Bone marrow (tissue), 2 donors: ENCODE results near the gene IPO13.
A peak's percentile ranks its signal among the peaks of the same experiment; 100 is the strongest.

Source experiments
- DNase-seq, 2 donors: peaks; one replicate each; lab custom pipeline; 2025; lab: John Stamatoyannopoulos, UW

Gene IPO13

DNA sequence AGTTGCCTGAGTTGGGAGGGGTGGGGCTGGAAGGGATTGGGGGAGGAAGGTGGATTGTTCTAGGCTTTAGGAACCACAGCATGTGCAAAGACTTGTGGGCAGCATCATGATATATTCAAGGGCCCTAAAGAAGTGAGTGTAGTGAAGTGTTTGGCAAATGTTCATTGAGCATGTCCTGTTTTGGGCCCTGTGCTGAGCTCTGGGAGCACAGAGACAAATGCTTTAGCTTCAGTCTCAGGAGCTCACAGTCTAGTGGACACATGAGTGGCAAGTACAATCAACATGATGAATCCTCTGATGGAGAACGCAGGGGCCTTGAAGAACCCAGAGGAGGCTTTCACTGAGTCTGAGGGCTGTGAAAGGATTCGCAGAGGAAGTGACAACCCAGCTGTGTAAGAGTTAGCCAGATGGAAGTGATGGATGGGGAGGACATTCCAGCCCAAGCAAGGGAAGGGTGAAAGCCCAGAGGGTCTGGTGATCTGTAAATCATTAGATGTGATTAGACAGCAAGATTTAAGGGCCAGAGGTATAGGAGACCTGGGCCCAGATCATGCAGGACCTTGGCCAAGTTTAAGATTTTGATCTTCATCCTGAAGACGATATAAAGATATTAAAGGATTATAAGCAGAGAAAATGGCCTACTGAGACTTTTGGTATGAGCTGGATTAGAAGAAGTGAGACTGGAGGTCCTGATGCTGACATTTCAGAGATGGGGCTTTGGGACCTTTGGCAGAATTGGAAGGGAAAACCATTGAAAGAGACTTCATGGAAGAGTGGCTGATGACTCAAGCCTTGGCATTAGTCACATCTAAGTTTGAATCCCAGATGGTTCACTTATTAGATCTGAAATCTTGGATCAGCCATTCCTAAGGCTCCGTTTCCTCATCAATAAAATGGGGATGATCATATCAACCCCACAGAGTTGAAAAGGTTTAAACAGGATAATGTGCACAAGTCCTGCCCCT, 4.6 kb downstream of the IPO13 start:
- no peak for DNase-seq

DNA sequence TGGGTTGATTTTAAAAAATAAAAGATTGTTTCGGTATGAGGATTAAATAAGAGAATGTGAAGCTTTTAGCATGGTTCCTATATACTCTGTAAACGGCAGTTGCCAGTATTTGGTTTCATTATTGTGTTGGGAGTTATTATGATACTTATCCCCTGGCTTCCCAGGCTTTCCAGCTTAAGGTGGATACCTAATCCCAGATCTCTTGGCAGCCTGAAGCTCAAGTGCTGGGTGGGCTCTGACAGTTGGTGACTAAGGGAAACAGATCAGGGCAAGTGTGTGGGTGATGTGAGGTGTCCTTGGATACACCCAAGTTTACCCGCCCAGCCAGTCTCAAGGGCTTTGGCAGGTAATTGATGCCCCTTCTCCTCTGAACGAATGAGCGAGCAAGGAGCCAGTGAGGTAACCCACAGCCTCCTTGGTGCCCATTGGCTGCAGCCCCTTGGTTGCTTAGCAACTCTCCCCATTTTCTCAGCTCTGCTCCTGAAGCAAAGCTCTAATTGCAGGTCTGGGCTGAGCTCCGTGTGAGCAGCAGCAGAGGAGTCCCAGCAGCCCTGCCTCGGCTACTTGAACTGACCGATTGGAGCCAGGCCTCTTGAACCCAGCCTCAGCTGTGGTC, 6.1 kb downstream of the IPO13 start:
- no peak for DNase-seq

DNA sequence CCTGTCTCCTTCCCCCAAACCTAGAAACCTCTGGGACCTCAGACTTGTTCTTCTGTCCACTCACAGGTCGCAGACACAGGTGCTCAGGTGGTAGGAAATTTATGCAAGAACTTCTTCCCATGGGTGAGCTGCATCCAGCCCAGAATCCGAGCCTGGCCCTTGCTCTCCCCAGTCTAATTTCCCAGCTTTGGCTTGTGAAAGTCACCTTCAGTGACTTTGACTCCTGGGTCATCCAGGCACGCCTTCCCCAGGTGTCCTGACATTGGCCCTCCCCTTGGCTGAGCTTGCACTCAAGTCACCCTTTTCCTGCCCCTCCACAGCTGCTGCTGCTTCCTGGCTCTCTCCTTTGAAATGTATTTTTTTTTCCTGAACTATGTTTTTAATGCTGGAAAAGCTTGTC, 6.6 kb downstream of the IPO13 start:
- no peak for DNase-seq

DNA sequence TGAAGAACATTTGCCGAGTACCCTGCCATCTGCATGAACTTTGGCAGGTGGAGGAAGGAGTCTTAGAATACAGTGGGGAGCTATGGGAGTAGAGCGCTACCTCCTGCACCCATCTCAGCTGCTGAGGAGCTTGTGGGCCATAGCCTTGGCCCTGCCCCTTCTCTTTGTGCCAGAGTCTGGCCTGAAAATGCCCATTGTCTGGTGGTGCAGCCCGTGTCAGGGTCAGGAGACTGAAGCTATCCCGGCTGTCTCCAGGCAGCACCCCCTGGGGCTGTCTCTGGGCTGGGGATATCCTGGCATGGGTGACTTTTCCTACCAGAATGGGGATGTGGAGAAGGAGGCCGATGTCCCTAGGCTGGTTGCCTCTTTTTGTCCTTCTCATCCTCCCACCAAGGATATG, 7.3 kb downstream of the IPO13 start:
- DNase-seq, result no peak

DNA sequence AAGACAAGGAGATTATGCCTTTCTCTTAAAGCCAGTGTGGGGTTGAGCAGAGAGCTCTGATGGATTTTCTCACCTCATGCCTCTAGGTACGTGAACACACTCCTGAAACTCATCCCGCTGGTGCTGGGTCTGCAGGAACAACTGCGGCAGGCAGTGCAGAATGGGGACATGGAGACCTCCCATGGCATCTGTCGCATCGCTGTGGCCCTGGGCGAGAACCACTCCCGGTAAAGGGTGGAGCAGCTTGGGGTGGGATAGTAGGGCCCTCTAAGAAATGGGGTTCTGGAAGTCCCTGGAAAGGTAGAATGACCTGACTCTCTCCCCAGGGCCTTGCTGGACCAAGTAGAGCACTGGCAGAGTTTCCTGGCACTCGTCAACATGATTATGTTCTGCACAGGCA, 9.5 kb downstream of the IPO13 start:
- DNase-seq, result no peak

DNA sequence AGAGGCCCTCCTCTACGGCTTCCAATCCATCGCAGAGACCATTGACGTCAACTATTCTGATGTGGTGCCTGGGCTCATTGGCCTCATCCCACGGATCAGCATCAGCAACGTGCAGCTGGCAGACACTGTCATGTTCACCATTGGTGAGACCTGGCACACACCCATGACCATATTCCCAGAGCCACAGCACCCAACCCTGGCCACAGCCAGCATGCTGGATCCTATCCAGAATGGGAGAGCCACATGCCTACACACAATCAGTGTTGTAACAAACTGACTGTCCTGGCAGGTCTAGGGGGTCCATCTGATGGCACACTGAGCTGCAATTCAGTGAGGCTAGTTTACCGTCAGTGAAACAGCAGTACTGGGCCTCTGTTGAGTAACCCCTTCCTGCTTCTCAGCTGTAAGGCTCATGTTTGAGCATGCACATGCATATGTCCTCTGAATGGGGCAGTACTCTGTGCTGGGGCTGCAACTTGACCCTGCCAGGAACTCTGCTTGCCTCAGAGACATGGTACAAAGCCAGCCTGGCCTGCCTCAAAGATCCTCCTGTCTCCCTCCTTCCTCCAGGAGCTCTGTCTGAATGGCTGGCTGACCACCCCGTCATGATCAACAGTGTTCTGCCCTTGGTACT, 10.8 kb downstream of the IPO13 start:
- no peak for DNase-seq

DNA sequence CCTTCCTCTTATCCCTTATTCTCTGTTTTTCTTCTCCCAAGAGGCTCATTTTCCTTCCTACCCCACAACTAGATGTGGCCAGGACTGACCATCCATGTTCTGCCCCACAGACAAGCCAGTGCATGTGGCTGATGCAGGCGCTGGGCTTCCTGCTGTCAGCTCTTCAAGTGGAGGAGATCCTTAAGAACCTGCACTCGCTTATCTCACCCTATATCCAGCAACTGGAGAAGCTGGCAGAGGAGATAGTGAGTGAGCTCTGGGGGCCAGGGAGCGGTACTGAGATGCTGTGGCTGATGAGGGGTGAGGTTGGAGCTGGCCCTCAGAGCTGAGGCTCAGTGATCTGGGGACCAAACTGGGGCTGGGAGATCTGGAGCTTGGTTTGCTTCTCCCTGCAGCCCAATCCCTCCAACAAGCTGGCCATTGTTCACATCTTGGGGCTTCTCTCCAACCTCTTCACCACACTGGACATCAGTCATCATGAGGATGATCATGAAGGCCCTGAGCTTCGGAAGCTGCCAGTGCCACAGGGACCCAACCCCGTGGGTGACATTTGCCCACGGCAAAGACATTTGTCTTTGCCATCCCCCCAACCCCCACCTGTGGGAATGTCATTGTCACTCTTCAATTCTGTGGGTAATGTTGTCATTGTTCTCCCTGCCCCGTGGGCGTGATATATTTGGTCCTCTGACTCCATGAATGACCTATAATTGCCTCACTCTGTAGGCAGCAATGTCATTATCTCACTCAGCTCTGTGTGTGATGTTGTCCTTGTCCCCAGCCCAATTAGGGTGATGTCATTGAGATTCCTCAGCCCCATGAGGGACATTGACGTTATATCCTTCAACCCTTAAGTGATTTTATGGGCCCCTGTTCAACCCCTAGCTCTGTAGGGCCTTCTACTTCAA, 11.9 kb downstream of the IPO13 start:
- DNase-seq, result no peak

DNA sequence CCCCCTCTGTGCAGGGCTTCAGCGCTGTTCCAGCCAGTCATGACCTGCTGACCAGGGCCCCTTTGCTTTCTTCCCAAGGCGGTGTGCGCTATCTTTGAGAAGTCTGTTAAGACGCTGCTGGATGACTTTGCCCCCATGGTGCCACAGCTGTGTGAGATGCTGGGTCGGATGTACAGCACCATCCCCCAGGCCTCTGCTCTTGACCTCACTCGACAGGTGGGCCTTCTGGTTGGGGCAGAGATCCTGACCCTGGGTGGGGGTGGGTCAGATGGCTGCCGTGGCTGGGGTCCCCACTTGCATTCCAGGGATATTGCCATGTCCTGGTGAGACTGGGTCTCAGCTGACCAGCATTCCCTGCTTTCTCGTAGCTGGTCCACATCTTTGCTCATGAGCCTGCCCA, 14.0 kb downstream of the IPO13 start:
- DNase-seq, result no peak

DNA sequence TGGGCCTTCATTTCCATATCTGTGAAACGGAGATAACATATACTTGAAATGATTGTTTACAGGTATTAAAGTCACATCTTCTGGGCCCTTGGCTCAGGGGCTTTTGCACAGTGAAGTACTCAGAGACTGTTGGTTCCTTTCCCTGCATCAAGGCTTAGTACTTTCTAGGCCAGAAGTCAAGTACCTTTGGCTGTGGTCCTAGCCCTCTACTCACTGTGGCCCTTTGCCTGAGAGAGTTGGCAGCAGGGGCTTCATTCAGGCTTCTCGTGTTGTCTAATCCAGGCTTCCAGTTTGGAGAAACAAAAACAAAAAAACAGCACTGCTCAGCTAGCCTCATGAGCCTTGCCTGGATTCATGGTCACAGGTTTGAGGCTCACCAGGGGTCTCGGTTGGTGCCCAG, 14.9 kb downstream of the IPO13 start:
- DNase-seq, result no peak

DNA sequence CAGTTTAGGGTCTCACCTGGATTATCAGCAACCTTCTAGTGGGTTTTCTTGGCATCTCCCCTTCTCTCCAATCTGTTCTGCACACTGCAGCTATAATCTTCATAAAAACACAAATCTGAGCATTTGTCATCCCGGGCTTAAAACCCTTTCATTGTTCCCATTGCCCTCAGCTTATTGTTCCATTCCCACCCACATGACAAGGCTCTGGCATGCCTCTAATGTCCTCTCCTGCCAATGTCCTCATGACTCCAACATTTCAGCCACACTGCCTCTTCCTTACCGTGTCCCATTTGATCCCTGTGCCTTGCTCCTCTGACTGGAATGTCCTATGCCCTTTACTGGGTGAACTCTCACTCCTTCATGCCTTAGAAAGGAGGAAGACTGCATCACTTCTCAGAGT, 15.6 kb downstream of the IPO13 start:
- no peak for DNase-seq

DNA sequence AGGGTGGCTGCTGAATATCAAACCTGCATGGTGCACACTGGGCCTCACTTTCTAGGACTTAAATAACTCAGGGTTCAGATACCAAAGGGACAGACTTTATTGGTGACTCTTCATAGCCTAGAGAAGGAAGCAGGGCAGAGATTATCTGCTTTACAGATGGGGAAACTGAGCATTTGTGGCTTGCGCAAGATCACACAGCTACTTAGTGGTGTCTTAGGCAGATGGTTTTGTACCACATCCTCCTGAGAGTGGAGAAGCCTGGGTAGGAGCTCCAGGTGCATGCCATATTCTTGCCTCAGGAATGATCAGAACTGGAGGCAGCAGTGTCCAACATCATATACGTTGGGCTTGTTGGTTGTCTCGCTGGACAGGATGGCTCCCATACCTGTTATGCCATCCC, 16.3 kb downstream of the IPO13 start:
- no peak for DNase-seq

DNA sequence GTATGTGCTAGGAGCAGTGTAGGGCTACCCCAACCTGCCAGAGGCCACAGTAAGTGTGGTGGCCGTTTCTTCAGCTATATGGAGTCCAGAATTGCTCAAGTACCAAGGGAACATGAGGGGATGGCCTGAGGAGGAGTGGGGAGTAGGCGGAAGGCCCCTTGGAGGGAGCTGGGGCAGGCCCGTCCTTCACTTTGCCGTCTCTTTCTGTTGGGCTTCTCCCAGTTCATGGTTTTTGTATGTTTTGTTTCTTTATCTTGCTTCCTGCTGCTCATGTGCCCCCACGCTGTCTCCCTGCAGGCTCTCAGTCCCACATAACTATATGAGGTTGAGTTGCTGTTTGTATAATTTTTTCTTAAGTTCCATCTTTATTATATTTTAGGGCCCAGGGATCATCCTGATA, 17.1 kb downstream of the IPO13 start:
- DNase-seq, result no peak

DNA sequence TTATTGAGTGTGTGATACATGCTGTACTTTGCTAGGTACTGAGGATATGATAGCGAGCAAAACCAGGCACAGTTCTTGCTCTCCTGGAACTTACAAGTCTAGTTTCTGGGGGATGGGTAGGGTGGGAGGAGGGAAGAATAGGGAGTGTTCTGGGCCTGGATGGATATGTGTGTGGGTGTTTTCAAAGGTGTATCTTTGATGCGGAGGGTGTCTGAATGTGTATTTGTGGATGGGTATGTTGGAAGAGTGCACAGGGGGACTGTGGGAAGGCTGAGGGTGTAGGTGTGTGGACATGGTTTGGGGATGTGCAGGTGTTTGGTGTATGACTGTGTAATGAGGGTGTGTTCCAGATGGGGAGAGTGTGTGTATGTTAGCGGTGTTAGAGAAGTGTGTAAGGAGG, 18.6 kb downstream of the IPO13 start:
- no peak for DNase-seq

DNA sequence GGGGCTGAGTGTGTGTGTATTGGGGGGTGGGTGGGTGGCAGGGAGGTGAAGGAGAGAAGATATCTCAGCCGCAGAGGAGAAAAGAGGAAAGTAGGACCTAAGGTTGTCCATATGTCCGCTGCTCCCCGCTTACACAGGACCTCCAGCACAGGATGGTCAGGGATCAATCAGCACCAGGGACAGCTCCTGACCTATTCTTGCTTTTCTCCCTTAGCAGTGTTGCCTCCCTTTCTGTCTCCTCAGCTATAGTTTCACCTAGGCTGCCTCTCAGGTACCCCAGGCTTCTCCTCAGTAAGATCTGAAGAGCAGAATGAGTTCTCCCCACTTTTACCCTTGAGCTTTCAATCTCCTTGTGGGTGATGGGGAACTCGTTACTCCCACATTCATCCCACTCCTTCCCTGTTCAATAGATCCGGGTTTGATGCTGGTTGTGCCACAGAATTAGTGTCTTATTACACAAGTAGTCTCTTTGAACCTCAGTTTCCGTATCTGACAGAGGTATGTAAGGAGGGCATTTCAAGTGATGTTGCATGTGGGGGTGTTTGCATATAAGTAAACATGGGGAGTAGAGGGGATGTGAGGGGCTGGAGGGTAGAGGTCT, 21.7 kb downstream of the IPO13 start:
- no peak for DNase-seq

DNA sequence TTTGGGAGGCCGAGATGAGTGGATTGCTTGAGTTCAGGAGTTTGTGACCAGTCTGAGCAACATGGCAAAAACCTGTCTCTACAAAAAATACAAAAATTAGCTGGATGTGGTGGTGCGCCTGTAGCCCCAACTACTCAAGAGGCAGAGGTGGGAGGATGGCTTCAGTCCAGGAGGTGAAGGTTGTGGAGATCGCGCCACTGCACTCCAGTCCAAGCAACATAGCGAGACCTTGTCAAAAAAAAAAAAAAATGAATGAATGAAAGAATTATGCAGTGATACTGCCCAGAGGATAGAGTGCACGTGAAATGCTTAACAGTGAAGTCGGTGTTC, 22.6 kb downstream of the IPO13 start:
- DNase-seq, result no peak

DNA sequence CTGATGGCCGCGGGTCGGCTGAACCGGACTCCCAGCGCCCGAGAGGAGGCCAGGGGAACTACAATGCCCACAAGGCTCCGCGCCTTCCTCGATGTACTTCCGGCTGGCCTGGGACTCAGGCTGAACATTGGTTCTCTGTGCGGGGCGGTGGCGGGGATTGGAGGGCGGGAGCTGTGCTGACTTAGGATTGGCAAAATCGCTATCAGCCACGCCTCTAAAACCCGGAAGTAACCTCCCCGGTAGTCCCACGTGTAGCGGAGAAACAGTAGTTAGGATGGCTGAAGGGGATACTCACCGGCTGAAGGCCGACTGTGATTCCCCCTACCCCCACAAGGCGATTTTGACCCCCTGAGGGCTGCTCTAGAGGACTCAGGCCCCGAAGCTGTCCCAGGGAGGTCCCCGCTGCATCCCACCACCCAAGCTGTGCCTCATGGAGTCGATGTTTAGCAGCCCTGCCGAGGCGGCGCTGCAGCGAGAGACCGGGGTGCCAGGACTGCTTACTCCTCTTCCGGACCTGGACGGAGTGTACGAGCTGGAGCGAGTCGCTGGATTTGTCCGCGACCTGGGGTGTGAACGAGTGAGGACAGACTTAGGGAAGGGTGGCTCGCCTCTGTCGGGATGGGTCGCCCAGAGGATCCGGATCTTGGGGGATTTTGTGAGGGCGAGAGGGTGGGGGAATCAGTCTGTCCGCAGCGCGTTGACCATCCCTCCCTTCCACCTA, 23.2 kb downstream of the IPO13 start, which contains the start of gene DPH2:
Gene DPH2, plus strand, starts transcription at position 265 of the 721 bp plus-strand sequence. Its CDS starts 166 bp downstream, at position 431.
- DNase-seq, result peak; percentile 73 to 95

DNA sequence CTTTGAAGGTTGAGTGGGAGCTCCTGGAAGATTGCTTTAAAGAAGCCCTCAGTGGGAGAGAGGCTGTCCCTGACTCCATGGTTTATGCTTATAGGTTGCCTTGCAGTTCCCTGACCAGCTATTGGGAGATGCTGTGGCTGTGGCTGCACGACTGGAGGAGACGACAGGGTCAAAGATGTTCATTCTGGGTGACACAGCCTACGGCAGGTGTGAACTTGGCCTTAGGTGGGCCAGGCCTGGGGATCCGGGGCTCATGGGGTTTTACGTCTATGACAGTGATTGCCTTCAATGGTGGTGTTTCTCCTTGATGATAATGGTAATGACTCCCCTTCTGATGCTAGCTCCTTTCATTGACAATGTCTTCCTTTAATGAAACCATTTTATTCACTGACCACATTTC, 23.8 kb downstream of the IPO13 start:
- DNase-seq, result no peak

DNA sequence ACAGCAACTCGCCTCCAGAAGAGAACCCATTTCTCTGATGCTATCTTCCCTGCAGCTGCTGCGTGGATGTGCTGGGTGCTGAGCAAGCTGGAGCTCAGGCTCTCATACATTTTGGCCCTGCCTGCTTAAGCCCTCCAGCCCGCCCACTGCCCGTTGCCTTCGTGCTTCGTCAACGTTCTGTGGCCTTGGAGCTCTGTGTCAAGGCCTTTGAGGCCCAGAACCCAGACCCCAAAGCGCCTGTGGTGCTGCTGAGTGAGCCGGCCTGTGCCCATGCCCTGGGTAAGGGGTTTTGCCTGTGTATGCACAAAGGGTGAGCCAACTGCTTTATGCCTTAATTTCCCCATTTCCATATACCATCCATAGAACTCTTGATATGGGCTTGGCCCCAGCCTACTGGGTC, 24.2 kb downstream of the IPO13 start:
- no peak for DNase-seq

DNA sequence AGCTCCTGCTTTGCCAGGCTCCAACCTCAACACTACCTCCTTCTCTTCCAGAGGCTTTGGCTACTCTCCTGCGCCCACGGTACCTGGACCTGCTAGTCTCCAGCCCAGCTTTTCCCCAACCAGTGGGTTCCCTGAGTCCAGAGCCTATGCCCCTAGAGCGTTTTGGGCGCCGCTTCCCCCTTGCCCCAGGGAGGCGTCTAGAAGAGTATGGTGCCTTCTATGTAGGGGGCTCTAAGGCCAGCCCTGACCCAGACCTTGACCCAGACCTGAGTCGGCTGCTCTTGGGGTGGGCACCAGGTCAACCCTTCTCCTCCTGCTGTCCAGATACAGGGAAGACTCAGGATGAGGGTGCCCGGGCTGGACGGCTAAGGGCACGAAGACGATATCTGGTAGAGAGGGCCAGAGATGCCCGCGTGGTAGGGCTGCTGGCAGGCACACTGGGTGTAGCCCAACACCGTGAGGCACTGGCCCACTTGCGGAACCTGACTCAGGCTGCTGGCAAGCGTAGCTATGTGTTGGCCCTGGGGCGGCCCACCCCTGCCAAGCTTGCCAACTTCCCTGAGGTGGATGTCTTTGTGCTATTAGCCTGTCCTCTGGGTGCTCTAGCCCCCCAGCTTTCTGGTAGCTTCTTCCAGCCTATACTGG, 24.7 kb downstream of the IPO13 start:
- no peak for DNase-seq

DNA sequence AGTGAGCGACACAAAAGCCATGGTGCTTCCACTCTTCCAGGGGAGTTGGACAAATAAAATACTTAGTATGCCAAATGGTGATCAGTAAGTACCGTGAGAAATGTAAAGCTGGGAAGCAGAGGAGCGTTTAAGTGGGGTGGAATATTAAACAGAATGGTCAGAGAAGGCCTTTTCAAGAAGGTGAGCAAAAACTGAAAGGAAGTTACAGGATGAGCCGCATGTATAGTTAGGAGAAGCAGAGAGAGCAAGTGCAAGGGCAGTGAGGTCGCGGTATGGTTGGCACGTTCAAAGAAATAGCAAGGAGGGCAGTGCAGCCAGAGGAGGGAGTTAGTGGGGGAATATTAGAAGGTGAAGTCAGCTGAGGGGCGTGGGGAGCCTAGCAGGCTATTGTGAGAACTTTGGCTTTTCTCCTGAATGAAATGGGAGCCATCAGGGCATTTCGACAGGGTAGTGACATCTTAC, 27.3 kb downstream of the IPO13 start:
- no peak for DNase-seq
